GM12801 (cell line): Measurements from ENCODE around the gene AQR.

Source experiments
- CTCF ChIP-seq: IDR thresholded peaks from one replicate; pipeline ENCODE4 v1.5.1; 2011; ENCODE audit warnings: control low read depth; ENCODE audit not compliant: insufficient read length; ENCODE audit errors: extremely low read depth

AQR gene

GRCh38 chr15:34969340-34970097 lies at the start of gene AQR:
AQR (minus strand) TSS chr15:34969742; CDS start chr15:34969613, 129 bp downstream.
- no peak for TF ChIP-seq CTCF

DNA sequence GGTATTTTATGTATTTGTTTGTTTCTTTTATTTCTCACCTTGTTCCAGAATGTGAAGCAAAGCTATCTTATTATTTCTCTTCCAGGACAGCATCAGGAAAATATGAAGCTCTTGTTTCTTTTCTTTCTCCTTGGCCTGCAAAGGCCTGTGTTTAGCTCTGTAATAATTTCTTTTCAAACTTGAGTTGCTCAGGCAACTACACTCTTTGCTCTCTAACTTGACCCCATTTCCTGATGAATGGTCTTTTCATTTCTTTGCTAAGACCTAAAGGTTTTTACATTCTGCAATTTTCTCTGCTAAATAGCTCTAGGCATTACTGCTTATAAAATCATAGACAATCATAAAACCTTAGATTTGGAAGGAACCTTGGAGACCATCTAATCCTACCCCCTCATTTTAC lies 44.7 kb upstream of the AQR start:
- TF ChIP-seq CTCF: no peak

GRCh38 chr15:35013370-35013769 lies 43.8 kb upstream of the AQR start:
- TF ChIP-seq CTCF: no peak

GRCh38 chr15:35007397-35007796 lies 37.9 kb upstream of the AQR start:
- TF ChIP-seq CTCF: no peak

DNA sequence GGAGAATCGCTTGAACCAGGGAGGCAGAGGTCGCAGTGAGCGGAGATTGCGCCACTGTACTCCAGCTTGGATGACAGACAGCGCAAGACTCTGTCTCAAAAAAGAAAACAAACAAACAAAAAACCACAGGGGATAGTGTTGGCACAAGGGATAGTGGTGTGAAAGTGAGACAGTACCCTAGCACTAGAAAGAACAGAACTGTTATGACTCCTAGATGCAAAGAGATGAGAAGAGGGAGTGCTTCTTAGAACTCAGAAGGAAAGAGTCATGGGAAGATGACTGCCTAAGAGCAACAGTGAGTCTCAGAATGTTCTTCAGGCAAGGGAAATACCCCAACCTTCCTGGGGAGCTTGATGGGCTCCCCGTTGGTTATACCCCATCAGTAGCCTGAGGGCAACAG lies 36.4 kb upstream of the AQR start:
- TF ChIP-seq CTCF: no peak

DNA sequence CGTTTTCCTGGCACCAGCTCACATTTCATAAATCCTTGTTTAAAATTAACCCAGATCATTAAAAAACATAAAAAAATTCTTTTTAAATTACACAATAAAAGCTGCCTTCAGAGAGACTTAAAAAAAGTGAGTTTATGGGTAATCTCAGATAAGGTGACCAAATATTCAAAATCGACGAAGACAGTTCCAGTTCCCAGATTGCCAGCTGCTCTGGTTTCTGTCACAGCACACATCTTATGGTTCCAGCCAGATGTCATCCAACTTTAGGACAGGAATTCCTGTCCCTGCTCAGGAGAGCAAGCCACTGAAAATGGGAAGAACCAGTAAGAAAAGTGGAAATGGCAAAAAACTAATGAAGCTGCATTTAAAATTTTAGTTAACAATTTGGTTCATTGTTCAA lies 34.4 kb upstream of the AQR start:
- TF ChIP-seq CTCF: no peak

GRCh38 chr15:35000511-35000910 lies 31.0 kb upstream of the AQR start:
- no peak for TF ChIP-seq CTCF
